HG03103 (cell line): ENCODE measurements around the gene CCDC12.

Source experiments
- ATAC-seq: cut with Tn5 transposase; IDR thresholded peaks from one replicate; pipeline ENCODE4 v1.9.1; 2021; ENCODE audit warnings: low read depth; ENCODE audit not compliant: unreplicated experiment

CCDC12 gene

GRCh38 chr3:46960081-46960701 is 16.4 kb downstream of the CCDC12 start:
- no peak for ATAC-seq

GRCh38 chr3:46959161-46959511 is 17.4 kb downstream of the CCDC12 start:
- no peak for ATAC-seq

- ATAC-seq = no peak
Measured at GRCh38 chr3:46958467-46959160, 17.9 kb downstream of the CCDC12 start.

- ATAC-seq = no peak
Measured at GRCh38 chr3:46957092-46957820, 19.3 kb downstream of the CCDC12 start.

GRCh38 chr3:46955801-46956259 is 20.7 kb downstream of the CCDC12 start:
- no peak for ATAC-seq

GRCh38 chr3:46955157-46955556 is 21.4 kb downstream of the CCDC12 start:
- ATAC-seq = no peak

- ATAC-seq = no peak
Measured at GRCh38 chr3:46954178-46954577, 22.4 kb downstream of the CCDC12 start.

GRCh38 chr3:46953234-46954010 is 23.1 kb downstream of the CCDC12 start:
- no peak for ATAC-seq

- ATAC-seq = no peak
Measured at GRCh38 chr3:46952813-46953212, 23.7 kb downstream of the CCDC12 start.

GRCh38 chr3:46950650-46951241 is 25.8 kb downstream of the CCDC12 start:
- no peak for ATAC-seq

GRCh38 chr3:46950177-46950576 is 26.4 kb downstream of the CCDC12 start:
- no peak for ATAC-seq

GRCh38 chr3:46948830-46949671 is 27.5 kb downstream of the CCDC12 start:
- ATAC-seq = no peak

GRCh38 chr3:46947981-46948791 is 28.4 kb downstream of the CCDC12 start:
- ATAC-seq = no peak

GRCh38 chr3:46947546-46947901 is 29.0 kb downstream of the CCDC12 start:
- no peak for ATAC-seq

GRCh38 chr3:46946856-46947545 is 29.5 kb downstream of the CCDC12 start:
- no peak for ATAC-seq

- no peak for ATAC-seq
Measured at GRCh38 chr3:46946416-46946815, 30.1 kb downstream of the CCDC12 start.

GRCh38 chr3:46944191-46944590 is 32.4 kb downstream of the CCDC12 start:
- ATAC-seq = no peak
